OCI-M1 (cell line): ENCODE measurements around the gene TMEM109.

Source experiments
- DNase-seq: peaks from one replicate; lab custom pipeline; 2025; lab: John Stamatoyannopoulos, UW

TMEM109 gene, protein sequence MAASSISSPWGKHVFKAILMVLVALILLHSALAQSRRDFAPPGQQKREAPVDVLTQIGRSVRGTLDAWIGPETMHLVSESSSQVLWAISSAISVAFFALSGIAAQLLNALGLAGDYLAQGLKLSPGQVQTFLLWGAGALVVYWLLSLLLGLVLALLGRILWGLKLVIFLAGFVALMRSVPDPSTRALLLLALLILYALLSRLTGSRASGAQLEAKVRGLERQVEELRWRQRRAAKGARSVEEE

DNA sequence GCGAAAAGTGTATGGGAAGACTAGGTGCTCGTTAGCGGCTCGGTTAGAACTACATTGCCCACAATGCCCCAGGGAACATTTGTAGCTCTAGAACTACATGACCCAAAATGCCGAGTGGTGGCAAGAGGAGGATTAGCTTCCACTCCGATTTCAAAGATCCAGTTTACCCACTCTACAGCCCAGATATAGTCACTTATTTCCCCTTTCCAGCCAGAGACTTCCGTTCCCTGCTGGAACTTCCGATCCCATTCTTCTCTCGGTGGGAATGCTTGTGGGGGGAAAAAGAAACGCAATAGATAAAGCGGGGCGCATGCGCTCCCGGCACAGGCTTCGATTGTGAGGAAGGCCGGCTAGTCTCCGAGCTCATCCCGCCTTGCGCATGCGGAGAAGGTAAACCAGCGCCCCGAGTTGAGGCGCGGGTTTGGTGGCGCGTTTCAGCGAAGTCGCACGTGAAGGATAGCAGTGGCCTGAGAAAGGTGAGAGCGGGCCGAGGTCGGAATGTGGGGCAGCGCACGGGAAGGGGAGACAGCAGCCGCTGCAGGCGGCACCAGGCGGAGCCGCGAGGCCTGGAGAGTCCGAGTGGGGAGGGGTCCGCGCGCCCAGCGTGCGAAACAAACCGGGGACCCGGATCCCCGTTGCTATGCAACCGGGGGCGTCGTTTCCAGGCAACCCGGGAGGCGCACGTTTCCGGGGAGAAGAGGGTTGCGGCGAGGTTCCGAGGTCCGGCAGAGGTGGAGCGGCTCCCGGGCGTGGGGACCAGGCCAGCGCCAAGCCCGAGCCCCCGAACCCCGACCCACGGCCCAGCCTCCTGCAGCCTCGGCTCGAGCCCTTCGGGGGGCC, at the start of gene TMEM109:
TMEM109 (plus strand) TSS at position 366 of the 840 bp plus-strand sequence. CDS start 5,536 bp downstream, outside the sequence.
- DNase-seq, result peak; percentile 94

DNA sequence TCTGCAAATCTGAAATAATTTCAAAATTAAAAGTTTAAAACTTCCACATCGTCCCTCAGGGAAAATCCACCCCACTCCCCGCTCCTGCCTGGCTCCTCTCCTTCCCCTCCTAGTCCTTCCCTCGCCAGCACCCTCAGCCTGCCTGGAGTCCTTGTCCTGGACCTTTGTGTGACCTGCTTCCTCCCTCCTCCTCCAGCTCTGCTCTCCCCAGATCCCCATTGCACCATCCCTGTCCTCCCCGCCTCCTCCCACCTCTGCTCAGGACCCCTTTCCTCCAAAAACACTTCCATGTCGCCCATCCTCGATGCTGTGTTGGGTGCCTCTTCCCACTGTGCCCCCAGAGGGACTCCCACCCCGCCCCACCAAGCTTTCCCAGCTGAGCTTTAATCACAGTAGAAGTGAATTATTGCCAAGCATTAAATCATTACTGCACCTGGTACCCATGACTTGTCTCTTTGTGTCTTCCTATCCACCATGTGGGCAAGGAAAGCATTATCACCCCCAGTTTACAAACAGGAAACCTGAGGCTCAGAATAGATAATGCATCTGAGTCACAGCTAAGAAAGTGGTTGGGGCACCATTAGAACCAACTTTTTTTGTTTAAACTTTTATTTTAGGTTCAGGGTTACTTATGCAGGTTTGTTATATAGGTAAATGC, 49.0 kb upstream of the TMEM109 start:
- DNase-seq, result no peak

DNA sequence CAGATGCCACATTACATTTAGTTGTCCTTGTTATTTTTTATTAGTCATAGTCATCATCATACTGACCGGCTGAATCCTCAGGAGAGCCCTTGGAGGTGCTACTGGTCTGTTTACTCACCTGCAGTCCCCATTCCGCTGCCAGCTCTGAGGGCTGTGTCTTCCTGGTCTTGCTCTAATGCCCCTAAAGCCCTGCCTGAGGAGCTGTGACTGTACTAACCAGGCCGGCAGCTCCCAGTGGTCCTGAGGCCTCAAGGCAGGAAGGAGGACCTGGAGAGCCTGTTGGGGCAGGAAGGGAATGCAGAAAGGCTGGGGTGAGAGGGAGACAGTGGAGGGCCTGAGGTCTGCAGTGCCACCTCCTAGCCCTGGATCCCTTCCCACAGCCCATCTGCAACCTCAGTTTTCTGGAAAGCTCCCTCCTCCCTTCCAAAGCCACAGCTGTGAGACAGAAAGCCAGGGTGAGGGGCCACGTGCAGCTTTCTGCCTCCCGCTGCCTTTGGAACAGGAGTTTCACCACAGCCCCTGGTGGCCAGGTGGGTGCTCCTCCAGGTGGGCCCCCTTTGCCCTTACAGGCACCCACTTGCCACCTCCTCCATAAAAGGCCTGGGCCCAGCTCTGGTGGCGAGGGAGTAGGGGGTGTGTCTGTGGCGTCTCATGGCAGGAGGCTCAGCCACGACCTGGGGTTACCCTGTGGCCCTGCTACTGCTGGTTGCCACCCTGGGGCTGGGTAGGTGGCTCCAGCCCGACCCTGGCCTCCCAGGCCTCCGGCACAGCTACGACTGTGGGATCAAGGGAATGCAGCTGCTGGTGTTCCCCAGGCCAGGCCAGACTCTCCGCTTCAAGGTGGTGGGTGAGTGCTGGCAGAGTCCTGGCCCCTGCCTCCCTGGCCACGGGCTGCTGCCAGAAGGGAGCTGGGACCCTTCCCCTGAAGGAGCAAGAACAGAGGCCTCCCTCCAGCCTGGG, 46.8 kb upstream of the TMEM109 start, which contains the start of gene ZP1:
ZP1 (plus strand) TSS at position 632 of the 960 bp plus-strand sequence; CDS start at position 652, 20 bp downstream.
- DNase-seq, result no peak

DNA sequence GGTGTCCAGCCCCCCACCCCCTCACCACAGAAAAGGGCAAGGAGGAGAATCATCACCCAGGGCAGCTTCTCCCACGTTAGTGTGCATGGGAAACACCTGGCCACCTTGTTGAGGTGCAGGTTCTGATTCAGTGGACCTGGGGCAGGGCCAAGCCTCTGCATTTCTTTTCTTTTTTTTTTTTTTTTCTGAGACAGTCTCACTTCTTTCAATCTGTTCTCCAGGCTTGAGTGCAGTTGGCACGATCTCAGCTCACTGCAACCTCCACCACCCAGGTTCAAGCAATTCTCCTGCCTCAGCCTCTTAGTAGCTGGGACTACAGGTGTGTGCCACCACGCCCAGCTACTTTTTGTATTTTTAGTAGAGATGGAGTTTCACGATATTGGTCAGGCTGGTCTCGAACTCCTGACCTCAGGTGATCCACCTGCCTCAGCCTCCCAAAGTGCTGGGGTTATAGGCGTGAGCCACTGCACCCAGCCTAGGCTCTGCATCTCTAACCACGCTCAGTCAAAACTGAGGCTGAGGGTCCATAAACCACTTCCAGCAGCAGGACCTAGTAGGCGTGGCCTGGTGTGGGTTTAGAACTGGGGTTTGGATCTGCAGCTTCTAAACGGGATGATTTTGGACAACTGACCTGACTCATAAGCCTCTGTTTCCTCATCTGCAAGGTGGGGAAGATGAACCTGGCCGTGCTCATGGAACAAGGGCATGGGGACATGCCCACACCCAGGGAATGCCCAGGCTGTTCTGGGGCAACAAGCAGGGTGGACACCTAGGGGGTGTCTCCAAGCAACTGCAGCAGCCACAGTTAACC, 45.9 kb upstream of the TMEM109 start:
- no peak for DNase-seq

DNA sequence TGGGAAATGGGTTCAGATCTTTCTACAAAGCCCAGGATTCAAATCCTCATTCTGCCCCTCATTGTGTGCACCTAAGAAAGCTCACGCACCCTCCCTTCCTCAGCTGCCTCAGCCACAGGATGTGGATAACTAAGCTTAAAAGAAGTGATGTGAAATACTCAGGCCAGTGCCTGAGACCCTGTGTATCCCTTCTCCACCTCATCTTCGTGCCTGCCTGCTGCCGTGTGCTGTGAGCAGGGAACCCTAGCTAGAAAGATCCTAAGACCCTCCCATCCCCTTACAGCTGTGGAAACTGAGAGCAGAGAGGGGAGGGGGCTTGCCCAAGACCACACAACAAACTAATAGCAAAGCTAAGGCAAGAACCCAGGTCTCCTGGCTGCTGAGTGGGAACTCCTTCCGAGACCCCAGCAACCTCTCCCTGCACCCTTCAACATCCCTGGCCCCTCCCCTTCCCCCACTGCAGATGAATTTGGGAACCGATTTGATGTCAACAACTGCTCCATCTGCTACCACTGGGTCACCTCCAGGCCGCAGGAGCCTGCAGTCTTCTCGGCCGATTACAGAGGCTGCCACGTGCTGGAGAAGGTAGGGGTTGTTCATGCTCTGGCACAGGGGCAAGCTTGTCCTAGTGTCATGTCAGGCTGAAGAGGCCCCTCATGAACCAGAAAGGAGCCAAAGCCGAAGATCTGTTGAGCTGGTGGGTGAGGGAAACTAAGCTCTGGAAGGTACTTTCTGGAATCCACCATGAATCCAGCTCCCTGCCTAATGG, 45.1 kb upstream of the TMEM109 start:
- DNase-seq, result no peak

DNA sequence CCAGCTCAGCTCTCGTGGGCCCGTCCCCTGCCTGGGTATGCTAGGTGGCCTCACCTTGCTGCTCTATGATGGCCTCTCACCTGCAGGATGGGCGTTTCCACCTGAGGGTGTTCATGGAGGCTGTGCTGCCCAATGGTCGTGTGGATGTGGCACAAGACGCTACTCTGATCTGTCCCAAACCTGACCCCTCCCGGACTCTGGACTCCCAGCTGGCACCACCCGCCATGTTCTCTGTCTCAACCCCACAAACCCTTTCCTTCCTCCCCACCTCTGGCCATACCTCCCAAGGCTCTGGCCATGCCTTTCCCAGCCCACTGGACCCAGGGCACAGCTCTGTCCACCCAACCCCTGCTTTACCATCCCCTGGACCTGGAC, 44.5 kb upstream of the TMEM109 start:
- DNase-seq, result no peak

DNA sequence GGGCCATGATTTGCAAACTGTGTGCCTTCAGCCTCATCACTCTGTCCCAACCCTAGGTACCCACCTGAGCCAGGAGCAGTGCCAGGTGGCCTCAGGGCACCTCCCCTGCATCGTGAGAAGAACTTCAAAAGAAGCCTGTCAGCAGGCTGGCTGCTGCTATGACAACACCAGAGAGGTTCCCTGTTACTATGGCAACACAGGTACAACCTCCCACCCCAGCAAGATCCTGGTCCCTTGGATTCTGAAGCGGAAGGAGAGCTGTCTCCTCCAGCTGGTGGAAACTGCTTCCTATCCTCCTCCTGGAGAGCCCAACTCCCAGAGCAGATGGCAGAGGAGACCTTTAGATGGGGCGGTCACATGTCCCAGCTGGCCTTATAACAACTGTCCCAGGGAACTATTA, 43.7 kb upstream of the TMEM109 start:
- DNase-seq, result no peak

DNA sequence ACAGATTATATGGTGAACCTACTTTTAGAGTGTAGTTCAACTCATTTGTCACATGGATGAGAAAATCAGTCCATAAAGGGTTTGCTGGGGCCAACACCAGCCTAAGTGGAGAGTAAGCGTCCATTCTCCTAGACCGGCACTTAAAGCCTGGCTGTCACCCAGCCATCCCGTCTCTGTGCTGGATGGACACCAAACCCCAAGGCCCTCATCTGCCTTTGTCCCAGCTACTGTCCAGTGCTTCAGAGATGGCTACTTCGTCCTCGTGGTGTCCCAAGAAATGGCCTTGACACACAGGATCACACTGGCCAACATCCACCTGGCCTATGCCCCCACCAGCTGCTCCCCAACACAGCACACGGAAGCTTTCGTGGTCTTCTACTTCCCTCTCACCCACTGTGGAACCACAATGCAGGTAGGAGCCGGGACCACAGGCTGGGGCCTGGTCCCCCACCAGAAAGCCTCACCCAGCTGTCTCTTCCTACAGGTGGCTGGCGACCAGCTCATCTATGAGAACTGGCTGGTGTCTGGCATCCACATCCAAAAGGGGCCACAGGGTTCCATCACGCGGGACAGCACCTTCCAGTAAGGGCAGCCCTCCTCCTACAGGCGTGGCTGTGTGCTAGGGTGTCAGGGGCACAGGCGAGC, 43.1 kb upstream of the TMEM109 start:
- DNase-seq, result no peak

DNA sequence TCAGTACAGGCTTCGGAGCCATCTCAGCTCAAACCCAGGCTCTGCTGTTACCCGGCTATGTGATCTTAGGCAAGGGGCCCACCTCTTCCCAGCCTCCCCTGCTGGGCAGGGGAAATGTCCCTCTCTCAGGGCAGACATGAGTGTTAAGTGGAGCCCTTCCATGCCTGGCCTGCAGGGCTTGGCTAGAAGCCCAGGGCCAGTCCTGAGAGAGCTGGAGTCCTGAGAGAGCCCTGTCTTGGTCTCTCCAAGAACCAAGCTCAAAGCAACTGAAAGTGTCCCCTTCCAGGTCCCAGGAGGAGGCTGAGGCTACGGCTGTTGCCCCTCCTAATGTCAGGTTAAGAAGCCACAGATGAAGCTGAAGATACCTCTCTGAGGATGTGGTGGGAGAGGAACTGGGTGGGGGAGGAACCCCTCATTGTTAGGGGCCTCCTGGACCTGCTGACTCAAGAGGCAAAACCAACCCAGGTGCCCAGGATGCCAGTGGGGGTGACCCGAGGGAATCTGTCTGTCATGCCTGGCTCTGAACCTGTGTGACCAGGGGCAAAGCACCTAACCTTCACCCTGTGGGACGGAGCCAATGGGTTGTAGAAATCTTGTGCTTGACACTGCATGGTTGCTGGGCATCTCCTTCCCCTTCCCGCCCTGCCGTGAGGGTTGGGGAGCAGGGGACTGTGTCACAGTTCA, 42.4 kb upstream of the TMEM109 start:
- no peak for DNase-seq

DNA sequence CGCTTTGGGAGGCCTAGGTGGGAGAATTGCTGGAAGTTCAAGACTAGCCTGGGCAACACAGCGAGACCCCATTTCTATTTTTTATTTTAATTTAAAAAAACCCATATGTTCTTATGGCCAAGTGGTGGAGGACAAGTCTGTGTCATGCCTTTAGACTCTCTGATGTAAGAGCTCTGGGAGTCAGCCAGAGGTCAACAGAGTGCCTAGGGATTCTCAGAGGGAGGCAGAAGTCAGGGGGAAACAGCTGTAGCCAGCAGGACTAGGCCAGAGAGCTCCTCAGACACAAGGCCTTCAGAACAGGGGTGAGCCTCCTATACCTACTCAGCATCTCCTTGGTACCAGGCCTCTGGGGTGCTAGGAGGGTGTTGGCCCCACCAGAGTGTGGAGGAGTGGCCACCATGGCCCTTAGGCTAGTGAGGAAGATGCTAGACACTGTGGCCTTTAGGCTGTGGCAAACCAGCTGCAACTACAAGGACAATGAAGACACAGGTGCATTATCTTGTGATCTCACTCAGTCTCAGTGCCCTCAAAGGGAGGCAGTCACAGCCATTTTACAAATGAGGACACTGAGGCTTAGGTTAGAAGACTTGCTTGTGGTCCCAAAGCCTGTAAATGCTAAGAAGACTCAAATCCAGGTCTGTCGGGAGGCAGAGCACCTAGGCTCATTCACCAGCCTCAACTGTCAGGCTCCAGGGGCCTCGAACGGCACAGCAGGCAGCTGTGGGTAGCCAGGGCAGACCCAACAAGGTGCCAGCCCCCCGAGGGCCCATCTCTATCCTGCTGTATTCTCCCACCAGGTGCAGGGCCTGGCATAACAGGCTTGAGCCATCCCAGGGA, 41.6 kb upstream of the TMEM109 start:
- peak; percentile 10 for DNase-seq

DNA sequence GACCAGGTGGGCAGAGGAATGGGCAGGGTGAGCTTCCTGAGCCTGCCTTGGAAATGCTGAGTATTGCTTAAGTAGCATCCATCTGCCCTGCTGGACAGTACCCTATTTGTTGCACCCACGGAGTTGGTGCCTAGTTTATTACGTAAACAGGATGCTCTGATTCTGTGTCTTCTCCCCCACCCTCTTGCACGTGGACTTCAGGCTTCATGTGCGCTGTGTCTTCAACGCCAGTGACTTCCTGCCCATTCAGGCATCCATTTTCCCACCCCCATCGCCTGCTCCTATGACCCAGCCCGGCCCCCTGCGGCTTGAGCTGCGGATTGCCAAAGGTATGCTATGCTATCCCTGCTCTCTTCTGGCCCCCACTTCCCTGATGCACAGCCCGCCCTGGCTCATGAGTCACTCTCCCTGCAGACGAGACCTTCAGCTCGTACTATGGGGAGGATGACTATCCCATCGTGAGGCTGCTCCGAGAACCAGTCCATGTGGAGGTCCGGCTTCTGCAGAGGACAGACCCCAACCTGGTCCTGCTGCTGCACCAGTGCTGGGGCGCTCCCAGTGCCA, 40.9 kb upstream of the TMEM109 start:
- no peak for DNase-seq

DNA sequence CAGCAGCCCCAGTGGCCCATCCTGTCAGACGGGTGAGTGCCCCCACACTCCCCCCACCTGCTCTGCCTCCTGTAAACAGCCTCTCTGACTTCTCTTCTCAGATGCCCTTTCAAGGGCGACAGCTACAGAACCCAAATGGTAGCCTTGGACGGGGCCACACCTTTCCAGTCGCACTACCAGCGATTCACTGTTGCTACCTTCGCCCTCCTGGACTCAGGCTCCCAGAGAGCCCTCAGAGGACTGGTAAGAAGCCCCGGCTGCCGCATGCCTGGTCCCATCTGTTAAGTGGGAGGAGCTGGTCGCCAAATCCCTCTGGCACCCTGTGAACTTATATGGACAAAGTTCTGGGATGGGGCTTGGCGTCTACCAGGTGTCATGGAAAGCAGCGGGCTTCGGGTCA, 40.4 kb upstream of the TMEM109 start:
- DNase-seq, result no peak

DNA sequence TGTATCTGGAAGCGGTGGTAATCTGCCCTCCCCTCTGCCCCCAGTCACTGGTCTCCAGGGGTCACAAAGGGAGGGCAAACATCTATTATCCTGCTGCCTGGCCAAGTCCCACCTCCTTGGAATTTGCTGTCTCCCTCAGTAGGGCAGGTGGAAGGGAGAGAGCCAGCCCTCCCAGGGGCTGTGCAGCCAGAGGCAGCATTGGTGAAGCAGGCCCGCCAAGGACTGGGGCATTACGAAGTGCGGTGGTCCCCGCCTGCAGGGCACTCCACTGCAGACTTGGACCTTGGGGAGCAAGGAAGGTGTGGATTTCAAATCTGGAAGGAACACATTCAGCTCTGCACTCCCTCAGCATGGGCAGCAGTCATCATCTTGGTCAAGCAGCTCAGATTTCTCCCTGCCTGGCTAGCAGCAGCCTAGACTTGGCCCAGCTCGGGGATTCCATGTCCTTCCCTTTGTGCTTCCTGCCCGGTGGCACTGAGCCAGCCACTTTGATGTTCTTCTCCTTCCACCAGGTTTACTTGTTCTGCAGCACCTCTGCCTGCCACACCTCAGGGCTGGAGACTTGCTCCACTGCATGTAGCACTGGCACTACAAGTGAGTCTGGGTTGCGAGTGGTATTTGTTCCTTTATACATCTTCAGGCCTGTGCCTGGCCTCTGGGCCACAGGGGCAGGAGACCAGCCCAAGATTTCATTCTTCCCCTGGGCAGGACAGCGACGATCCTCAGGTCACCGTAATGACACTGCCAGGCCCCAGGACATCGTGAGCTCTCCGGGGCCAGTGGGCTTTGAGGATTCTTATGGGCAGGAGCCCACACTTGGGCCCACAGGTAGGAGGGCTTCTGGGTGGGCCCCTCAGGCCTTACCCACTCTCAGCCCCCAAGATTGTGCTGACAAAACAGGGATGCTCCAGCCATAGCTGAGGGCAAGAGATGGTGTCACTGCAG, 39.3 kb upstream of the TMEM109 start:
- no peak for DNase-seq

DNA sequence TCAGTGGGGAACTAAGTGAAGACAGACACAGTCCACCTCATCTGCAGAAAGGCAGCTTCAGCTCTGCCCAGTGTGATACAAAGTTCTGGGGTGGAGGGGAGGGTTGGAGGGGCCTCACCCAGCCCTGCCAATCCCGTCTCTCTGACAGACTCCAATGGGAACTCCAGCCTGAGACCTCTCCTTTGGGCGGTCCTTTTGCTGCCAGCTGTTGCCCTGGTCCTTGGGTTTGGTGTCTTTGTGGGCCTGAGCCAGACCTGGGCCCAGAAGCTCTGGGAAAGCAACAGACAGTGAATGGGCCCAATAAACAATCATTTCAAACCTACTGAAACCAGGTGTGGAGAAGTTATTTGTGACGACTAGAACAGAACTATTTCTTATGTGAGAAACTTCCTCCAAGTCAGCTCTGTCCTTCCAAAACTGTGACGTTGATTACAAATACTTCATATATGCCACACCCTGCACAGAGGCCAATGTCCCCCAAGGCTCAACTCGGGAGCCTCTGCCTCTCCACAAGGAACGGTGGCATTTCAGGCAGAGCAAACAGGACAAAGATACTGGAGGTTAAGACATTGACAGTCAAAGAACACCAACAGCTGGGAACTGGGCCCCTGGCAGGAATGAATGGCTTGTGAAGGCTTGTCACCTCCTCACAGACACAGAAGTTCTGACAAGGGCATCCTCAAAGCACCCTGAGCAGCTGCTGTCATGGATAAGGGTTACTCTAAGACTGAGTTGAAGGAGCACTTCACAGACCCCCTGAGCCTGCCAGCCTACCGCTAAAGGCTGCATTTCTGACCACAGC, 38.4 kb upstream of the TMEM109 start:
- DNase-seq, result no peak

DNA sequence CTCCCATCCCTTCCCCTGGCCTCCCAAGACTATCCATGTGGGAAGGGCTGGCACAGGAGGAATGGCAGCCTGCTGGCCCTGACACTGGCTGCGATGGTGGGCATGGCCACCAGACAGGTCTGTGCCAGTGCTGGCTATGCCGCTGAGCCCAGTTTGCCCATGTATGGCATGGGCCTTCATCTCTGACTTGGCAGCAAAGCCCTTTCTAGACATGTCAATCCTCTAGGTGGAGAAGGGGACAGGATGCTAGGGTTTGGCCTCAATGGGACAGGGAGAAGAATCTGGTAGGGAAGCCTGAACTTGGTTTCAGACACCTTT, 37.8 kb upstream of the TMEM109 start:
- DNase-seq, result no peak
